Right lobe of liver (tissue), 6 donors: ENCODE measurements around the gene ETS2. TPM values are rescaled to one million over a fixed set of nuclear protein-coding genes. Genes with fewer than 3 reads are reported as not detected.

Source experiments
- ATAC-seq, 4 donors: fragments of 200-7000 bp; cut with Tn5 transposase; one replicate each; pipeline ENCODE4 v1.9.1; 2020; ENCODE audit warnings: mild to moderate bottlenecking in 4 of 4, moderate library complexity in 4 of 4
- DNase-seq, 3 donors: peaks; one replicate each; pipeline ENCODE4 v3.0.0-alpha.2; 2020
- H3K27ac ChIP-seq, 3 donors: fragments of 200-600 bp; one replicate each; pipeline ENCODE4 v1.8.0; 2022
- H3K27me3 ChIP-seq, 2 donors: fragments of 200-600 bp; one replicate each; pipeline ENCODE4 v1.8.0; 2022
- H3K36me3 ChIP-seq, 4 donors: fragments of 200-600 bp; sonication (generic) in 1 of 4; one replicate each; pipeline versions ENCODE4 v1.5.1 to v1.8.0; 2017 to 2022; ENCODE audit warnings: control low read depth in 1 of 4
- H3K4me1 ChIP-seq, 4 donors: fragments of 200-600 bp; sonication (generic) in 1 of 4; one replicate each; pipeline versions ENCODE4 v1.5.1 to v1.8.0; 2017 to 2022; ENCODE audit warnings: control low read depth in 1 of 4
- H3K4me3 ChIP-seq, 3 donors: fragments of 200-600 bp; one replicate each; pipeline ENCODE4 v1.8.0; 2022
- H3K9me3 ChIP-seq, 4 donors: fragments of 200-600 bp; sonication (generic) in 1 of 4; one replicate each; pipeline versions ENCODE4 v1.5.1 to v1.8.0; 2017 to 2022; ENCODE audit warnings: control low read depth in 1 of 4
- CTCF ChIP-seq, 4 donors: fragments of 200-600 bp in 3 of 4; fragments of 450-650 bp in 1 of 4; IDR thresholded peaks; one replicate each; pipeline versions ENCODE4 v1.5.1 to v1.8.0; 2016 to 2022; ENCODE audit warnings: antibody characterized with exemption in 4 of 4, mild to moderate bottlenecking in 2 of 4
- POLR2A ChIP-seq: fragments of 450-650 bp; IDR thresholded peaks from one replicate; pipeline ENCODE4 v1.6.1; 2017; ENCODE audit warnings: antibody characterized with exemption, mild to moderate bottlenecking
- WGBS: methylation state at CpG from one replicate; pipeline ENCODE4 v1.1.6; 2018; ENCODE audit warnings: low coverage, low lambda C conversion rate; ENCODE audit not compliant: insufficient coverage; ENCODE audit errors: missing lambda C conversion rate; 5-methylcytosine and 5-hydroxymethylcytosine counted together
- intact Hi-C, 2 donors: fragments of 100-400 bp; cut with DNase I; formaldehyde crosslinking; loops; one replicate each; pipeline versions ENCODE4 v1.11.2 to v1.14.1; 2022
- total RNA-seq, 6 experiments: library from RNA; depleted of rRNA in 2 of 6; stranded (reverse); fragments of >200 nt in 2 of 6; fragmentation: NEBNext Ultra II Directional in 3 of 6; extraction: Animal tissue kit (Norgen Biotek cat#: 25700) in 3 of 6; gene quantifications; one replicate each; pipeline versions ENCODE4 v1.1.0 to v1.2.4, GENCODE V29; 2016 to 2023
- donor health status: DM: no; HTN: yes; CAD: no.
- donor health status: DM: no; HTN: no; CAD: no.
- donor health status: DM: no; HTN: no; CAD: no.
- donor health status: DM: no; HTN: yes; CAD: no.
- donor health status: DM: no; HTN: yes; CAD: no.

Gene ETS2
- total RNA-seq, 6 experiments from 2014 or later = 38.3 to 252 (median 129) TPM

DNA sequence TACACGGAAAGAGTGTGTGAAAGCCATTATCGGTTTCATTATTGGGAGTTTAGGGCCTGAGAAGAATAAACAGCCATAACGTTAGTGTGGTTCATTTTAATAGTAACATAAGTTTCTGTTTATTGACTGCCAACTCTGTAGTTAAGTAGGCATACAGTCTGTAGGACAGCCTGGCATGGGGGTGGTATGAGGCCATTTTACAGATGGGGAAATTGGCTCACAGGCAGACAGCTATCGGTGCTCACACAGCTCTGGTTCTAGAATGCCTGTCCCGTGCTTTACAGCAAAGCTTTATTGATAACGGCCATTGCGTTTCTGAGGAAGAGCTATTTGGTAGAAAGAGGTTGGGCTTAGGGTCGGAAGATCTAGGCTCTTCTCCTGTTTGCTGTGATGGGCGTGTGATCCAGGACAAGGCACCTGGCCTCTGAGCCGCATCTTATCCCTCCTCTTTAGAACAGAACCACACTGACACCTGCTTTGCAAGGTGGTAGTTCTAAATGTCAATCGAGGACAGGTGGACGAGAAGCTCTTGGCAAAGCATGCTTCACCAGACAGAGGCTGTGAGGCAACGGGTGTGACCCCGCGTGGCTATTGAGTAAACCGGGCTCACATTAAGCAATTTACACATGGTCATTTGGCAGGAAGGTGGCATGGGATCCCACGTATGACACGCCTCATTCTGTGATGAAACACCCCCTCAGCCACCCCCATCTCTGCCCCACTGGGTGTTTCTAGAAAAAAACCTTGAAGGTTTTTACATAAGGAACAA is 14.9 kb downstream of the ETS2 start:
- Histone ChIP-seq H3K4me1 (peaks cover 0 to 67% (median 26%) of the 10 kb centered on the region in 4 donors), H3K9me3 (no peaks in the 10 kb centered on the region), H3K27ac (peak overlapping the region; percentile 82 to 97 (median 97)), H3K4me3 (no peak overlapping the region), H3K27me3 (no peaks in the 10 kb centered on the region), H3K36me3 (peaks cover 16 to 80% (median 73%) of the 10 kb centered on the region in 4 donors)
- peak; percentile 51 to 81 (median 75) for ATAC-seq
- TF ChIP-seq CTCF (IDR thresholded peaks at IDR 0.05) (no peak), POLR2A (no peak)
- intact Hi-C loops = loop anchor here in 1 of 2 donors (10.0 kb wide), 1 partner anchor 84 kb away; no protein-coding TSS in a partner anchor
- peak; percentile 69 to 92 (median 85) for DNase-seq
- 34% methylated on average over 18 of the region's 18 CpGs for WGBS

- Histone ChIP-seq H3K36me3 (peaks cover 16 to 77% (median 70%) of the 10 kb centered on the region in 4 donors), H3K27ac (peak overlapping the region; percentile 82 to 97 (median 97)), H3K4me1 (peaks cover 0 to 73% (median 26%) of the 10 kb centered on the region in 4 donors), H3K4me3 (no peak overlapping the region), H3K9me3 (no peaks in the 10 kb centered on the region), H3K27me3 (no peaks in the 10 kb centered on the region)
- no peak for ATAC-seq
- no peak for DNase-seq
- intact Hi-C loops = loop anchor here in 1 of 2 donors (10.0 kb wide), 1 partner anchor 84 kb away; no protein-coding TSS in a partner anchor
- WGBS = 50% methylated on average over 2 of the region's 6 CpGs
- peak; percentile 30 for TF ChIP-seq POLR2A
- TF ChIP-seq CTCF (IDR thresholded peaks at IDR 0.05) = no peak
These were observed 15.5 kb downstream of the ETS2 start for GRCh38 chr21:38821248-38821647.

DNA sequence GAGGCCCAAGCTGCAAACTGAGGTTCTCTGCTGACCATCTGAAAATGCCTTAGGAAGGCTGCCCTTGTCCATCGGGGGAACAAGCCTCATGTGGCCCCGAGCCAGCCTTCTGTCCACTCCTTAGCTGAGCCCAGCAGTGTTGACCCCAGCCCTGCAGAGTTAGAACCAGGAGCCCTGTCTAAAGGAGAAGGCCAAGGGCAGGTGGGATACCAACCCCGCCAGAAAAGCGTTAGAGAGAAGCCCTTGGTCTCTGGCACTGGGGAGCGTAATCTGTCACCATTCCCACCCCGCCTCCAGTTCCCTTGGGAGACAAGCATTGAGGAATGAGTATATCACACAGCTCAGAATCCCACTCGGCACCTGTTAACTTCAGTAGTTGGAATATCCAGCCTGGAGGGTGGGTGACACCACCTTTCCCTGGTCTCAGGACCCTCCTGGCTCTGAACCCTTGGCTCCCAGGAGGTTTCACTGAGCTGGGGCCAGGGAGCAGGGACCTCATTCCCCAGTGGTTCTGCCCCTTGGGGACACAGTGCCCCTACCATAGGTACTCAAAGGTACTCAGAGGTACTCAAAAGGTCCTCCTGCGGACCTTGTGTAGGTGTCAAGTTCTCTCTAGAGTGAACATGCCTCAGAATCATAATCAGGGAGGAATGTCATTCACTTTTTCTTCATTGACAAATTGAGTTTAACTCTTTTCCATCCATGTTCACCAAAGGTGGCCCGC is 16.4 kb downstream of the ETS2 start:
- 84% methylated on average over 5 of the region's 9 CpGs for WGBS
- peaks cover 0 to 73% (median 24%) of the 10 kb centered on the region in 4 donors for H3K4me1 ChIP-seq
- no peak for ATAC-seq

More for the DNA sequence above, 16.4 kb downstream of the ETS2 start:
- no peak for DNase-seq
- Histone ChIP-seq H3K27ac (peak overlapping the region; percentile 82 to 97 (median 97)), H3K9me3 (no peaks in the 10 kb centered on the region), H3K4me3 (no peak overlapping the region), H3K36me3 (peaks cover 16 to 68% (median 63%) of the 10 kb centered on the region in 4 donors), H3K27me3 (no peaks in the 10 kb centered on the region)
- TF ChIP-seq POLR2A = peak; percentile 20
- TF ChIP-seq CTCF (IDR thresholded peaks at IDR 0.05) = no peak
- intact Hi-C loops = loop anchor here in 1 of 2 donors (10.0 kb wide), 1 partner anchor 83 kb away; no protein-coding TSS in a partner anchor
